ENCODE results near the gene SGIP1.

Gene SGIP1

GRCh38 chr1:66521721-66522365 is 12.1 kb upstream of the SGIP1 start:
- no peak for DNase-seq

- DNase-seq: no peak
Measured at GRCh38 chr1:66523562-66523961, 10.4 kb upstream of the SGIP1 start.

- DNase-seq: no peak
Measured at GRCh38 chr1:66525086-66525485, 8.9 kb upstream of the SGIP1 start.

GRCh38 chr1:66526036-66526435 is 7.9 kb upstream of the SGIP1 start:
- no peak for DNase-seq

- no peak for DNase-seq
Measured at GRCh38 chr1:66526991-66527390, 7.0 kb upstream of the SGIP1 start.

- DNase-seq: no peak
Measured at GRCh38 chr1:66527686-66528085, 6.3 kb upstream of the SGIP1 start.

- DNase-seq: no peak
Measured at GRCh38 chr1:66528580-66528979, 5.4 kb upstream of the SGIP1 start.

GRCh38 chr1:66532214-66532613 is 1.7 kb upstream of the SGIP1 start:
- DNase-seq: no peak

- peak; percentile 73 for DNase-seq
Measured at GRCh38 chr1:66532798-66533783, 862 bp upstream of the SGIP1 start.

GRCh38 chr1:66535061-66535460 is 1.1 kb downstream of the SGIP1 start:
- no peak for DNase-seq

- no peak for DNase-seq
Measured at GRCh38 chr1:66535853-66536252, 1.9 kb downstream of the SGIP1 start.

- DNase-seq: no peak
Measured at GRCh38 chr1:66537718-66538117, 3.8 kb downstream of the SGIP1 start.

GRCh38 chr1:66539491-66539890 is 5.5 kb downstream of the SGIP1 start:
- no peak for DNase-seq

GRCh38 chr1:66540434-66541032 is 6.6 kb downstream of the SGIP1 start:
- no peak for DNase-seq

GRCh38 chr1:66542314-66542713 is 8.4 kb downstream of the SGIP1 start:
- DNase-seq: no peak

GRCh38 chr1:66542811-66543767 is 9.1 kb downstream of the SGIP1 start:
- DNase-seq: no peak

GRCh38 chr1:66546047-66546810 is 12.3 kb downstream of the SGIP1 start:
- DNase-seq: no peak

- DNase-seq: no peak
Measured at GRCh38 chr1:66549017-66549416, 15.1 kb downstream of the SGIP1 start.

GRCh38 chr1:66550243-66550642 is 16.3 kb downstream of the SGIP1 start:
- no peak for DNase-seq

- DNase-seq: no peak
Measured at GRCh38 chr1:66552287-66552686, 18.3 kb downstream of the SGIP1 start.

GRCh38 chr1:66552829-66553228 is 18.9 kb downstream of the SGIP1 start:
- DNase-seq: no peak
